Subcutaneous adipose tissue (tissue), 4 donors: ENCODE measurements around the gene SAT1. TPM values are rescaled to one million over a fixed set of nuclear protein-coding genes. Genes with fewer than 3 reads are reported as not detected.

Experiments used
- total RNA-seq, 4 donors: library from RNA; depleted of rRNA; stranded (reverse); fragments of >200 nt; gene quantifications; one replicate each; pipeline ENCODE4 v1.1.0, GENCODE V29; 2016
- TF ChIP-seq, protein P1 (sequence below): fragments of 450-650 bp; IDR thresholded peaks from one replicate; pipeline ENCODE4 v1.5.1; 2016; ENCODE audit warnings: low read depth, mild to moderate bottlenecking, control low read depth, antibody characterized with exemption, moderate library complexity

SAT1 gene
- total RNA-seq, 4 donors from 2014 or later = 976 to 1,919 (median 1,082) TPM

DNA sequence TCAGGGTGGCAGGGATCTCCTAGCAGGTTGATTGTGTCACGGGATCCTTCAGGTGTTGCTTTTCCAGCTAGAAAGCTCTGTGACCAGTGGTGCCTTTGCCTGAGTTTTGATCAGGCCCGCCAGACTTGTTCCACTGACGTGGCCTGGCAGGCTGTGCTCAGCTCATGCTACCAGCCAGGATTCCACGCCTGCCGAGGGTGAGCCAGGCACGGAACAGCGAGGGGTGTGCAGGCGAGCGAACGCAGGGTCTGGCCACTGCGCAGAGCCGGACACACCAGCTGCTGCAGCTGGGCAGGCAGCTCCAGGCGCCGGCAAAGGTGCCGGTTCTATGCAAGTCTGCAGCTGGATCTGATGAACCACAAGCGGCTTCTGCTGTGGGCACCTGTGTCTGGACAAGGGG, 17.1 kb upstream of the SAT1 start:
- TF ChIP-seq, protein P1, sequence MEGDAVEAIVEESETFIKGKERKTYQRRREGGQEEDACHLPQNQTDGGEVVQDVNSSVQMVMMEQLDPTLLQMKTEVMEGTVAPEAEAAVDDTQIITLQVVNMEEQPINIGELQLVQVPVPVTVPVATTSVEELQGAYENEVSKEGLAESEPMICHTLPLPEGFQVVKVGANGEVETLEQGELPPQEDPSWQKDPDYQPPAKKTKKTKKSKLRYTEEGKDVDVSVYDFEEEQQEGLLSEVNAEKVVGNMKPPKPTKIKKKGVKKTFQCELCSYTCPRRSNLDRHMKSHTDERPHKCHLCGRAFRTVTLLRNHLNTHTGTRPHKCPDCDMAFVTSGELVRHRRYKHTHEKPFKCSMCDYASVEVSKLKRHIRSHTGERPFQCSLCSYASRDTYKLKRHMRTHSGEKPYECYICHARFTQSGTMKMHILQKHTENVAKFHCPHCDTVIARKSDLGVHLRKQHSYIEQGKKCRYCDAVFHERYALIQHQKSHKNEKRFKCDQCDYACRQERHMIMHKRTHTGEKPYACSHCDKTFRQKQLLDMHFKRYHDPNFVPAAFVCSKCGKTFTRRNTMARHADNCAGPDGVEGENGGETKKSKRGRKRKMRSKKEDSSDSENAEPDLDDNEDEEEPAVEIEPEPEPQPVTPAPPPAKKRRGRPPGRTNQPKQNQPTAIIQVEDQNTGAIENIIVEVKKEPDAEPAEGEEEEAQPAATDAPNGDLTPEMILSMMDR = no peak

DNA sequence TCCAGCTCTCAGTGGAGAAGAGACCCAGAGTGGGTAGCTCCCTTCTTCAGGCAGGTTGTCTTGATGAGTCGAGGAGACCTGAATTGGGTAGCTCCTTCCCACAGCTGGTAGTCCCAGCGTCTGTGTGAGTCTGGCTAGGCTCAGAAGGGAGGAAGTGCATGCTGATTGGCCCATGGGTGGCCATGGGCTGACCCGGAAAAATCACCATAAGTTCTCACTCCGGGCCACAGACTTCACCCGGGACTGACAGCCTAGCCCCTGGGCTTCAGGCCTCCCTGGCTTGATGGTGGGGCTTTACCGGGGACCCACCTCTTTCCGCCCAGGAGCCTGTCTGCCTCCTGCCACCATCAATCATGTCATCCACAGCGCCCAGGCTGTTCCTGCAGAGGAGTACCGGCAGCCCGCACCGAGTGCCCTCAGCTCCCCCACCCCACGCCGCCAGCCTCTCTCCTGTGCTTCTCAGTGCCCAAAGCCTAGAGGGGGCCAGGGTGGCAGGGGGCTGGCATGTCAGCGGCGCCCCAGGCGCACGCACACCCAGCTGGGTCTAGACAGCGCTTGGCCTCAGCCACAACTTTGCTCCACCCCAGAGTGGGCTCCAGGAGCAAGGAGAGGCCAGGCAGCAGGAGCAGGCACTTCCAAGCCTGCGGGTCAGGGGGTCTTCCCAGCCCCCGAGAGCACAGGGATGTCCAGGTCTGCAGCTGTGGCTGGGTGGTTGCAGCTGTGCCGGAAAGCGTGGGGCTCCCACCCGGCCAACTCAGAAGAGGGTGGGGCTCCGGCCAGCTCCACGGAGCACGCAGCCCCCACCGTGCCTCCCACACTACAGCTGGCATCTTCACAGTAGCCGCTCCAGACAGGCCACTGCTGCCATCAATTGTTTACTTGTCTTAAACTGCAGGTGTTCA, 16.1 kb upstream of the SAT1 start:
- TF ChIP-seq, protein P1 = no peak

DNA sequence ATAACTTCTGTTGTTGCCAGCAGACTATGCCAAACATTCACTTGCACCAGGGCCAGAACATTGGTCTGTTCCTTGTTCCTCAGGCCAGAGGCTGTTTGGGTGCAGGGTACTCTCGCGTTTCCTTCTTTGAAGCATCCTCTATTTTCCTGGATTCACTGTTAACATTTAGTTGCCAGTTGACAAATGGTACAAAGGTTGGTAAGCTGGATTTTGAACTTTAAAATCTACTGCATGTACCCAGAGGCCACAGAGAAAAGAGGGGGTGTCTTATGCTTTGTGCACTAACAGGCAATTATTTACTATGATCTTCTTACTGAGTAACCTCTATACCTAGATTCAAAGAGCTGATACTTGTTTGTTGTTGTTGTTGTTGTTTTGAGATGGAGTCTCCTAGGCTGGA, 12.8 kb upstream of the SAT1 start:
- TF ChIP-seq, protein P1 = no peak

DNA sequence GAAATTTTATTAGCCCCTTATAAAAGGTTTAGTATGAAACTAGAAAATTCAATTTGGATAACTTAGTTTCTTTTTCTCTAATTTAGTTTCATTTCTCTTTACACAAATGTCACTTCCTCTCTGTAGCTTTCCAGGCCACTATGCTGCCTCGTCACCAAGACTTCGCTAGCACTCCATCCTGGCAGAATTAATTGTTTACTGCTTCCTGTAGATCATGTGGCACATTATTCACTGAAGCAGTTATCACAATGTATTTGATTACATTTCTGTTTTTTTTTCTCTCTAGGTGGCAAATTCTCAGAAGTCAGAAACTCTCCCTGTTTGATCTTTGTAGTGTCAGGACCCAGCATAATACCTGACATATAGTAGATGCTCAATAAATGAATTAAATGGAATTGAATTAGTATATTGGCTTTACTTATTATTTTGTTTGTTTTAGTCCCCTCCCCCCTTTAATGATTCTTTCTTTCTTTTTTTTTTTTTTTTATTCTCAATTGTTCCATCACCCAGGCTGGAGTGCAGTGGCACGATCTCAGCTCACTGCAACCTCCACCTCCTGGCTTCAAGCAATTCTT, 9.3 kb upstream of the SAT1 start:
- TF ChIP-seq, protein P1 = no peak

DNA sequence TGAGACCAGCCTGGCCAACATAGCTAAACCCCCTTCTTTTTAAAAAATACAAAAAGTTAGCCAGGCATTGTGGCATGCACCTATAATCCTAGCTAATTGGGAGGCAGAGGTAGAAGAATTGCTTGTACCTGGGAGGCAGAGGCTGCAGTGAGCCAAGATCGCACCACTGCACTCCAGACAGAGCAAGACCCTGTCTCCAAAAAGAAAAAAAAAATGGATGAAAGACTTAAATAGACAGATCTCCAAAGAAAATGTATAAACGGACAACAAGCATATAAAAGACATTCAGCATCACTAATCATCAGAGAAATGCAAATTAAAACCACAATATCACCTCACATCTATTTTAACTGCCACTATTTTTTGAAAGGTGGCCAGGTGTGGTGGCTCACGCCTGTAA, 6.6 kb upstream of the SAT1 start:
- TF ChIP-seq, protein P1 = no peak

DNA sequence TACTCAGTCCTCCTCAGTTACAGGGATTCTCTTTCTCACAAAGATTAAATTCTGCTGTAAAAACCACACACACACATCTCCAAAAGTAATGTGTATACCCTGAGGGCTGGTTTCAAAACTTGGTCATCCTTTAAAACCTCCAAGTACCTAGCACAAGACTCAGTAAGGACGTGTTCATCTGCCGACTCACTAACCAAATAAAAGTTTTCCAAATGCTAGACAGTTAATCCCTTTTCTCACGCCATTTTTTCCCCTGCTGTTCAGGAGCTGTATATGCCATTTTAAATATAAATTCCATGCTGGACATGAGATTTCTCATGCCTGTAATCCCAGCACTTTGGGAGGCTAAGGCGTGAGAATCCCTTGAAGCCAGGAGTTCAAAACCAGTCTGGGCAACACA, 3.9 kb upstream of the SAT1 start:
- TF ChIP-seq, protein P1 = no peak

DNA sequence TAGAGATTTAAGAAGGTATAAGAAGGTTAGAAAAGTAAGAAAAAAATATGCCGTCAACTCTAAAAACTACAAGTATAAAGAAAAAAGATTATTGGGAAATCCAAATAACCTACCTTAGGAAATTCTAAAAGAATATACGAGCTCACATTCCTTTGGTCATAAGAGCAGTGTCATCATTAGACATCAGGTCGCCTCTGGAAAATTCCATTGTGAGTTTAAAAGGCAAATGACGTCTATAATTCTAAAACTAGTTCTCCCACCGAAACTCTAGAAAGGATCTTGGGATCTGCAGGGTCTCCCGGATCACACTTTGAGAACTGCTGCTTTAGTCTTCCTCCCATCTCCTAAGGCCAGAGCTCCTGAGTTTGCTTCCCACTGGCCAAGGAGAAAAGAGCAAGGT, 518 bp upstream of the SAT1 start:
- TF ChIP-seq, protein P1 = no peak
